Nephron (organoid): ENCODE results near the gene GABARAPL1.
A peak's percentile ranks its signal among the peaks of the same experiment; 100 is the strongest.

Experiments
- H3K27ac Mint-ChIP-seq, 3 experiments: 2 replicates each; pipeline ENCODE4 v1.8.0; 2020; ENCODE audit warnings: mixed read lengths in 3 of 3, mild to moderate bottlenecking in 2 of 3, moderate library complexity in 1 of 3
- H3K27me3 Mint-ChIP-seq: 2 replicates; pipeline ENCODE4 v1.8.0; 2021; ENCODE audit warnings: low read depth, mild to moderate bottlenecking, moderate library complexity, mixed read lengths
- H3K36me3 Mint-ChIP-seq: 2 replicates; pipeline ENCODE4 v1.8.0; 2020; ENCODE audit warnings: low read depth, mixed read lengths
- H3K4me1 Mint-ChIP-seq: 2 replicates; pipeline ENCODE4 v1.8.0; 2020; ENCODE audit warnings: mixed read lengths
- H3K4me3 Mint-ChIP-seq, 3 experiments: 2 replicates each; pipeline ENCODE4 v1.8.0; 2020; ENCODE audit warnings: mild to moderate bottlenecking in 3 of 3, mixed read lengths in 3 of 3, moderate library complexity in 2 of 3
- H3K9me3 Mint-ChIP-seq: 2 replicates; pipeline ENCODE4 v1.8.0; 2020; ENCODE audit warnings: mixed read lengths
- CTCF ChIP-seq, 3 experiments: fragments of 200-600 bp; sonication (generic); IDR thresholded peaks; one replicate each; pipeline ENCODE4 v1.5.0; 2021; ENCODE audit warnings: antibody characterized with exemption in 3 of 3; ENCODE audit not compliant: unreplicated experiment in 3 of 3

The GABARAPL1 gene

GRCh38 chr12:10171973-10172728 lies 40.5 kb upstream of the GABARAPL1 start, which contains the start of gene OLR1:
TSS of gene OLR1 (minus strand) at chr12:10172132. CDS start at chr12:10172077, 55 bp downstream.
- TF ChIP-seq CTCF (IDR thresholded peaks at IDR 0.05; ENCODE audit: unreplicated experiment in 3 of 3) = no peak
- no peaks in the 10 kb centered on the region for H3K36me3 Mint-ChIP-seq
- no peak within 1 kb of the TSS for H3K27ac Mint-ChIP-seq
- no peak within 1 kb of the TSS for H3K4me3 Mint-ChIP-seq
- H3K4me1 Mint-ChIP-seq = no peaks in the 10 kb centered on the region
- H3K9me3 Mint-ChIP-seq = no peaks in the 10 kb centered on the region
- peaks cover 7% of the 10 kb centered on the region for H3K27me3 Mint-ChIP-seq

GRCh38 chr12:10174986-10175614 lies 37.6 kb upstream of the GABARAPL1 start:
- no peaks in the 10 kb centered on the region for H3K9me3 Mint-ChIP-seq
- H3K27ac Mint-ChIP-seq = peak overlapping the region in 1 of 3 experiments; percentile 86
- H3K4me3 Mint-ChIP-seq = no peak overlapping the region
- no peaks in the 10 kb centered on the region for H3K36me3 Mint-ChIP-seq
- H3K27me3 Mint-ChIP-seq = peaks cover 14% of the 10 kb centered on the region
- TF ChIP-seq CTCF (IDR thresholded peaks at IDR 0.05; ENCODE audit: unreplicated experiment in 3 of 3) = no peak
- peaks cover 12% of the 10 kb centered on the region for H3K4me1 Mint-ChIP-seq

- H3K27ac Mint-ChIP-seq = peak overlapping the region in 2 of 3 experiments; percentile 82 to 86
- no peaks in the 10 kb centered on the region for H3K36me3 Mint-ChIP-seq
- peaks cover 14% of the 10 kb centered on the region for H3K27me3 Mint-ChIP-seq
- H3K4me1 Mint-ChIP-seq = peaks cover 12% of the 10 kb centered on the region
- TF ChIP-seq CTCF (IDR thresholded peaks at IDR 0.05; ENCODE audit: unreplicated experiment in 3 of 3) = no peak
- no peaks in the 10 kb centered on the region for H3K9me3 Mint-ChIP-seq
- peak overlapping the region in 2 of 3 experiments; percentile 2 to 14 for H3K4me3 Mint-ChIP-seq
Measured at GRCh38 chr12:10175846-10176636, 36.6 kb upstream of the GABARAPL1 start.

GRCh38 chr12:10178821-10179220 lies 33.9 kb upstream of the GABARAPL1 start, which contains the start of gene TMEM52B:
TSS of gene TMEM52B (plus strand) at chr12:10179032. CDS start at chr12:10179575, 543 bp downstream.
- H3K4me1 Mint-ChIP-seq = peaks cover 14% of the 10 kb centered on the region
- H3K36me3 Mint-ChIP-seq = no peaks in the 10 kb centered on the region
- no peak for TF ChIP-seq CTCF (IDR thresholded peaks at IDR 0.05; ENCODE audit: unreplicated experiment in 3 of 3)
- H3K9me3 Mint-ChIP-seq = no peaks in the 10 kb centered on the region
- H3K4me3 Mint-ChIP-seq = peak within 1 kb of the TSS; percentile 0 to 51 (median 17)
- H3K27ac Mint-ChIP-seq = peak within 1 kb of the TSS in 2 of 3 experiments; percentile 14 to 75
- peaks cover 14% of the 10 kb centered on the region for H3K27me3 Mint-ChIP-seq

- Mint-ChIP-seq H3K4me3 (peak overlapping the region in 1 of 3 experiments; percentile 51), H3K27me3 (peaks cover 15% of the 10 kb centered on the region), H3K4me1 (peaks cover 24% of the 10 kb centered on the region), H3K9me3 (no peaks in the 10 kb centered on the region), H3K27ac (peak overlapping the region in 2 of 3 experiments; percentile 14 to 75), H3K36me3 (no peaks in the 10 kb centered on the region)
- no peak for TF ChIP-seq CTCF (IDR thresholded peaks at IDR 0.05; ENCODE audit: unreplicated experiment in 3 of 3)
Measured at GRCh38 chr12:10179776-10180181, 32.9 kb upstream of the GABARAPL1 start.
